ENCODE measurements around the gene RNF217.

- no peak for TF ChIP-seq EZH2 (IDR thresholded peaks at IDR 0.05)
- no peak for TF ChIP-seq POLR2AphosphoS5 (IDR thresholded peaks at IDR 0.05; ENCODE audit: borderline replicate concordance, low read depth, low read length)
These were observed 40.8 kb downstream of the RNF217 start for GRCh38 chr6:125003070-125003469.

Data from SK-N-MC (cell line).